GM18502 (cell line): ENCODE results near the gene CBFA2T3.
"Not testable (repeated sequence)": the region's sequence is repeated elsewhere in the genome, so short reads cannot be mapped to it uniquely, and the experiment has no call there.

ENCODE experiments used
- ATAC-seq: cut with Tn5 transposase; IDR thresholded peaks from one replicate; pipeline ENCODE4 v1.9.1; 2021; ENCODE audit warnings: mild to moderate bottlenecking; ENCODE audit not compliant: unreplicated experiment, poor library complexity

Gene CBFA2T3

GRCh38 chr16:88928405-88929090 is 48.5 kb downstream of the CBFA2T3 start:
- ATAC-seq, result no peak

- no peak for ATAC-seq
Observed at GRCh38 chr16:88927661-88928060, 49.3 kb downstream of the CBFA2T3 start.

GRCh38 chr16:88927010-88927409 is 50.0 kb downstream of the CBFA2T3 start:
- no peak for ATAC-seq

GRCh38 chr16:88926374-88926990 is 50.5 kb downstream of the CBFA2T3 start:
- no peak for ATAC-seq

- no peak for ATAC-seq
Observed at GRCh38 chr16:88925540-88925887, 51.5 kb downstream of the CBFA2T3 start.

- ATAC-seq, result no peak
Observed at GRCh38 chr16:88924834-88925539, 52.0 kb downstream of the CBFA2T3 start.

GRCh38 chr16:88923926-88924833 is 52.8 kb downstream of the CBFA2T3 start:
- no peak for ATAC-seq

GRCh38 chr16:88923450-88923849 is 53.6 kb downstream of the CBFA2T3 start:
- ATAC-seq, result no peak

- no peak for ATAC-seq
Observed at GRCh38 chr16:88922826-88923410, 54.1 kb downstream of the CBFA2T3 start.

GRCh38 chr16:88922114-88922825 is 54.7 kb downstream of the CBFA2T3 start:
- no peak for ATAC-seq

- no peak for ATAC-seq
Observed at GRCh38 chr16:88921591-88921990, 55.4 kb downstream of the CBFA2T3 start.

- ATAC-seq, result no peak
Observed at GRCh38 chr16:88920618-88921590, 56.1 kb downstream of the CBFA2T3 start.

GRCh38 chr16:88919936-88920335 is 57.1 kb downstream of the CBFA2T3 start:
- ATAC-seq, result no peak

GRCh38 chr16:88918896-88919295 is 58.1 kb downstream of the CBFA2T3 start:
- not testable (repeated sequence) for ATAC-seq

- no peak for ATAC-seq
Observed at GRCh38 chr16:88917915-88918627, 58.9 kb downstream of the CBFA2T3 start.

GRCh38 chr16:88917146-88917914 is 59.7 kb downstream of the CBFA2T3 start:
- ATAC-seq, result no peak
